Spleen (tissue), 7 donors: ENCODE measurements around the gene TAS1R3.

Source experiments
- POLR2AphosphoS5 ChIP-seq, 3 donors: sonication (generic); formaldehyde crosslinking; IDR thresholded peaks; one replicate each; pipeline ENCODE4 v1.5.1; 2017; ENCODE audit warnings: antibody characterized with exemption in 3 of 3
- TF ChIP-seq, protein P1 (sequence below), 11 experiments: fragments of 200-600 bp in 7 of 11; fragments of 450-650 bp in 4 of 11; sonication (generic) in 4 of 11; IDR thresholded peaks in 8 of 11; conservative IDR thresholded peaks in 3 of 11; 1 replicate in 7 of 11; 2 replicates in 4 of 11; pipeline versions ENCODE4 v1.4.0 to v1.8.0; 2016 to 2021; ENCODE audit warnings: antibody characterized with exemption in 11 of 11, inconsistent platforms in 4 of 11, mild to moderate bottlenecking in 1 of 11
- donor health status: DM: no; HTN: no; CAD: no; lungs with moderate emphysema.
- donor health status: DM: no; HTN: no; CAD: no.
- donor health status: DM: no; HTN: no; CAD: no.

DNA sequence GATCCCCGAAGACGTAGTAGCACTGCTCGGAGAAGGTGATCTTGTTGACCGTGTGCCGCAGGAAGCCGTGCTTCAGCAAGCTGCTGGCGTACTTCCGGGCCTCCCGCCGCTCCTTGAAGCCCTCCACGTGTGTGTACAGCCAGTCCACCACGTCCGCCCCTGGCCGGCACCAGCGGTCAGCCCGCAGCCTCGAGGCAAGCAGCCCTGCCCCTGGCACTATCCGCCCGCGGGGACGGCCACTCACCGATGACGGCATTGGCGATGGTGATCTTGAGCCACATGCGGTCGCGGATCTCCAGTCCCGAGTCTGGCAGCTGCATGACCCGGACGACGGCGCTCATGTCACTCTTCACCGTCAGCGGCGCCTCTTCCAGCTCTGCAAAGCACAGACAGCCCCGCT, 7.2 kb downstream of the TAS1R3 start:
- TF ChIP-seq, protein P1, sequence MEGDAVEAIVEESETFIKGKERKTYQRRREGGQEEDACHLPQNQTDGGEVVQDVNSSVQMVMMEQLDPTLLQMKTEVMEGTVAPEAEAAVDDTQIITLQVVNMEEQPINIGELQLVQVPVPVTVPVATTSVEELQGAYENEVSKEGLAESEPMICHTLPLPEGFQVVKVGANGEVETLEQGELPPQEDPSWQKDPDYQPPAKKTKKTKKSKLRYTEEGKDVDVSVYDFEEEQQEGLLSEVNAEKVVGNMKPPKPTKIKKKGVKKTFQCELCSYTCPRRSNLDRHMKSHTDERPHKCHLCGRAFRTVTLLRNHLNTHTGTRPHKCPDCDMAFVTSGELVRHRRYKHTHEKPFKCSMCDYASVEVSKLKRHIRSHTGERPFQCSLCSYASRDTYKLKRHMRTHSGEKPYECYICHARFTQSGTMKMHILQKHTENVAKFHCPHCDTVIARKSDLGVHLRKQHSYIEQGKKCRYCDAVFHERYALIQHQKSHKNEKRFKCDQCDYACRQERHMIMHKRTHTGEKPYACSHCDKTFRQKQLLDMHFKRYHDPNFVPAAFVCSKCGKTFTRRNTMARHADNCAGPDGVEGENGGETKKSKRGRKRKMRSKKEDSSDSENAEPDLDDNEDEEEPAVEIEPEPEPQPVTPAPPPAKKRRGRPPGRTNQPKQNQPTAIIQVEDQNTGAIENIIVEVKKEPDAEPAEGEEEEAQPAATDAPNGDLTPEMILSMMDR (IDR thresholded peaks at IDR 0.05 in 8 of 11, conservative IDR thresholded peaks at IDR 0.05 in 3 of 11), result no peak
- TF ChIP-seq POLR2AphosphoS5 (IDR thresholded peaks at IDR 0.05), result no peak
